HG03025 (cell line): Measurements from ENCODE around the gene RARA.
"Not testable (repeated sequence)": the region's sequence is repeated elsewhere in the genome, so short reads cannot be mapped to it uniquely, and the experiment has no call there.

Source experiments
- ATAC-seq: cut with Tn5 transposase; IDR thresholded peaks from one replicate; pipeline ENCODE4 v1.9.1; 2021; ENCODE audit warnings: mild to moderate bottlenecking, moderate library complexity; ENCODE audit not compliant: unreplicated experiment, low FRiP score

RARA gene

DNA sequence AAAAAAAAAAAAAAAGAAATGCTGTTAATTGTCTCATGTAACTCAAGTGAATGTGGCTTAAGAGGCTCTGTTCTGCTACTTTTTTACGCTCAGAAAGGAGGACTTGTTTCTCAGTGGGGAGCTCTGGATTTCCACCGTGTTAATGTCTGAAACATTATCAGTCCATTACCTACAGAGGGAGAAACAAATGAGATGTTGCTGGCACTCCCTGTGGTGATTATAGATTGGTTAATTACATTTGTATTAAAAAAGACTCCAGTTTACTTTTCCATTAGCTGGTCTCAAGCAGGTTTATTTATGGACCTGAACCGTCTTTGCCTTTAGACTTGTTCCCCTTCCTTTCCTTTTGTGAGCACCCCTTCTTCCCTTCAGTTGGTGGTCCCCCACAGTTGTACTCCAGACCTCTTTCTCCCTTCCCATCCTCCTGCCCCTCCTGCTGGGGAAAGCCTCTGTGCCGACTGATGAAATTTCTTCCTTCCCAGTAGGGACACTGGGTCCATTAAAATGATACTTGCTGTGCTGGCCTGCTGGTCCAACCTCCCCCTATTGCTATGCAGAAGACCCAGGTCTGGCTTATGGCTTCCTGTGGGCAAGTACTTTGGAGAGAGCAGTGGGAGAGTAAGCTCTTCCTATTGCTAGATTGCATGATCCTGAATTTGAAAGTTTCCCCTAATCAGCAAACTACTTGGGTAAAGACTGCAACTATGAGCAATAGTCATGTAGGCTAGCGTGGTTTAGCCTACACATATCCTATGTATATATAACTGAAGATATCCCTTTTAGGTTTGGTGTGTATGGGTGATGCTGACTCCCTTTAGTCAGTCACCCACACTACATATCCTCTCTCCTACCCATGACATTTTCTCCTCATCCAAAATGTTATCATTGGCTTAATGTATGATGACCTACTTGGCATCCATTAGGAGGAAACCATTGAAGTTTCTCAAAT is 13.2 kb upstream of the RARA start:
- no peak for ATAC-seq

DNA sequence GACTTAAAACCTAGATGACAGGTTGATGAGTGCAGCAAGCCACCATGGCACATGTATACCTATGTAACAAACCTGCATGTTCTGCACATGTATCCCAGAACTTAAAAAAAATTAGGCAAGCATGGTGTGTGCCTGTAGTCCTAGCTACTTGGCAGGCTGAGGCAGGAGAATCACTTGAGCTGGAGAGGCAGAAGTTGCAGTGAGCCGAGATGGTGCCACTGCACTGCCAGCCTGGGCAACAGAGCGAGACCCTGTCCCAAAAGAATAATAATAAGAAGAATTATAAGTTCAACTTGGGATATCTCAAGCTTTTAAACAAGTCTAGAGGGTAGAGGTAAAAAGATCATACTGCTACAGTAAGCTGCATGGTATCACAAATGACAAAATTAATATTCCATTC is 11.5 kb upstream of the RARA start:
- ATAC-seq, result no peak

DNA sequence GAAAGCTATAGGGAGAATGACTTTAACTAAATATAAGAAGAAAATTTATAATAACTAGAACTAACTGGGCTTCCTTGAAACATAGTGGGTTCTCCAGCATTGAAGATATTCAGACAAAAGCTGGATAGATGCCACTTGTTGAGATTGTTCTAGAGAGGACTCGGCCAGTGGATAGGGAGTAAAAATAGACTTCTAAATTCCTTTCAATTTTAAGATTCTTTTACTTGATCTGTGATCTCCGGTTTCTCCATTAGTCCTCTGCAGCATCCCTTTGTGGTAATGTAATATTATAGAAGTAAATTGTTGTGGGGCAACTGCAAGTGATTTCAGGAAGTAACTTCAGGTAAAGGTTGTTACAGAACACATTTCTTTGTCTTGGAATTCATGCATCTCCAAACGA is 10.3 kb upstream of the RARA start:
- no peak for ATAC-seq

DNA sequence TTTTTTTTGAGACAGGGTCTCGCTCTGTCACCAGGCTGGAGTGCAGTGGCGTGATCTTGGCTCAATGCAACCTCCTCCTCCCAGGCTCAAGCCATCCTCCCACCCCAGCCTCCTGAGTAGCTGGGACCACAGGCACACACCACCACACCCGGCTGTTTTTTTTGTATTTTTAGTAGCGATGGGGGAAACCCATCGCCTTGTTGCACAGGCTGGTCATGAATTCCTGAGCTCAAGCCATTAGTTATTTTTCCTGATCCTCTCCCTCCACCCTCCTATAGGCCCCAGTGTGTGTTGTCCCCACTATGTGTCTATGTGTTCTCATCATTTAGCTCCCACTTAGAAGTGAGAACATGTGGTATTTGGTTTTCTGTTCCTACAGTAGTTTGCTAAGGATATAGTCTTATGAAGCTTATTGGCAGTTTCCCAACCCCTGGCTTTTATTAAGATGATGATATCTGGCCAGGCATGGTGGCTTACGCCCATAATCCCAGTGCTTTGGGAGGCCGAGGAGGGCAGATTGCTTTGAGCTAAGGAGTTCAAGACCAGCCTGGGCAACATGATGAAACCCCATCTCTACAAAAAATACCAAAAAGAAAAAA is 9.7 kb upstream of the RARA start:
- not testable (repeated sequence) for ATAC-seq

DNA sequence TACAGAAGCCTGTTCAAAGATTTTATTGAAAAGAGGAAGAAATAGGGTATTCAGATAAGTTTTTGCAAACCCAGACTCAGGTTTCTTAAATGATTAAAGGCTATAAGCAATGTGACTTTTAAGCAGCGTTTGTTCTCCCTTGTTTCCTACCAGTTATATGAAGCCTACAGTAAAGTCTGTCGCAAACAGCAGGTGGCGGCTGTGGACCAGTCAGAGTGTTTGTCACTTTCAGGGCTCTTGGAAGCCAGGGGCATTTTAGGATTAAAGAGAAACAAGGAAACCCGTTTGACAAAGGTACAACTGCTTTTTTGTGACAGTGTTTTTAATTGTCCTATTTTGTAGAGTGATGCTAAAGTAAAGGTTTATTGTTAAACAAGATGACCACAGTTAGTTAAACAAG is 7.7 kb upstream of the RARA start:
- no peak for ATAC-seq

DNA sequence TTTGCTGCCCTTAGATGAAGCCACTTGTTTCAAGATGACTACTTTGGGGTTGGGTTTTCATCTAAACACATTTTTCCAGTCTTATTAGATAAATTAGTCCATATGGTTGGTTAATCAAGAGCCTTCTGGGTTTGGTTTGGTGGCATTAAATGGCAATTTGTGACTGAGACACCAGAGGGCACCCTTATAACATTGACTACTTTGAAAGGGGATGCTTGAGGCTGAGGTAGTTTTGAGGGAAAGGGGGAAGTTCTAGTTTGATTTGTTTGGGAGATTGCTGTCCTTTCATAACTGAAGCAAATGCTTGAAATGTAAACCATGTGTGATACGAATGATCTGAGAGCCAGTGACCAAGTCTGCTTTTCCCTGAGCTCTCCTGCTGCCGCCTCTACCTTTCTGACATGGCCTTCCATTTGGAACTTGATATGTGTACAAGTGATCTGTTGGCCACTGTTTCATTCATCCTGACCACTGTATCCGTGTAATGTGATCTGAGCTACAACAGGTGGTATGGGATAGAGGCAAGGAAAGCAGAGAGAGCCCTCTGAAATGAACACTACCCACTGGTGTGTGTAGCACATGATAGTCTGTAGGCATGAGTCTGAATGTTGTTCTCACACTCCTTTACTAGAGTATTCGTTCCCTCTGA is 5.8 kb upstream of the RARA start:
- ATAC-seq, result no peak

DNA sequence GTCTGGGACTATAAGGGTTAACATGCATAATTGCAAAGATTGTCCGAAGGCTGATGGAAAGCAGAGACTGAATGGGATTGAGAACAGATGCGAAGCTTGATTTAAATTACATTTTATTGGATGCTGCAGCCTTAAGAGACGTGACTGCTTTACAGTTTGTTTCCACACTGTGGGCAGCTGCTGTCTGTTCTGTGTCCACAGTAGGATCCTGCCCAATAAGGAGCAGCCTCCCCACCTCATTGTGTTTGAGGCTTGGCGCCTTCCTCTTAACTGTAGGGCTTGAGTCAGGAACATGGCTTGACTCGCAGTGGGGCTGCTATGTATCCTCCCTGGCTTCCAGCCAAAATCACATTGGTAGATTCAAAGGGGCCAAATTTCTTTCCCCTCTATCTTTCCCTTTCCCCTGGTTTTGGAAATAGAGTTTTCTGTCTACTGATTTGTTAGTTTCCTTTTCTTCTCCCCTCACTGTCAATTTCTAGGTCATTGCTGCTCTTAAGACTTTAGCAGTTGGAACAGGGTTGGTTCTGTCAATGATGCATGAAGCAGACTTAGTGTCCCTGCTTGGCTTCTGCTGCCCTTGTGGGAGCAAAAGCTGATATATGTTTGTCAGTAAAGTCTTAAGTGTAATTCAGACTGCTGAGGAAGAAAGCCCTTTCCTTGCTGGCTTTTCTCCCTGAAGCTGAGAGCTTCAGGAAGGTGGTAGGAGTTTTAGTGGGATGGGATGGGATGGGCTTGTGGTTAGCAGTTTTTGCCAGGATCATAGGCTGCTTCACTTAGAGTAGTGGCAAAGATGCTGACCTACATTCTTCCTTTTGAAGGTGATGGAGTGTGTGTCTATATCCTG is 5.0 kb upstream of the RARA start:
- ATAC-seq, result no peak

DNA sequence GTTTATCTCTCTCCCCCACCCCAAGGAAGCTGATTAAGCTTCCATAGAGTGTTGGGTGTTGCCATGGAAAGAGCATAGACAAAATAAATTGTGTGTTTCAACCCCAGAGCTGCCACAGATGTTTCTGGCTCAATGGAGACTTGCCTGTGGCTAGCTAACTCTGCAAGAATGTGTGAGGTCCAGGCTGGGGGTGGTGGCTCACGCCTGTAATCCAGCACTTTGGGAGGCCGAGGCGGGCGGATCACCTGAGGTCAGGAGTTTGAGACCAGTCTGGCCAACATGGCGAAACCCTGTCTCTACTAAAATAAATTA is 4.5 kb upstream of the RARA start:
- not testable (repeated sequence) for ATAC-seq

DNA sequence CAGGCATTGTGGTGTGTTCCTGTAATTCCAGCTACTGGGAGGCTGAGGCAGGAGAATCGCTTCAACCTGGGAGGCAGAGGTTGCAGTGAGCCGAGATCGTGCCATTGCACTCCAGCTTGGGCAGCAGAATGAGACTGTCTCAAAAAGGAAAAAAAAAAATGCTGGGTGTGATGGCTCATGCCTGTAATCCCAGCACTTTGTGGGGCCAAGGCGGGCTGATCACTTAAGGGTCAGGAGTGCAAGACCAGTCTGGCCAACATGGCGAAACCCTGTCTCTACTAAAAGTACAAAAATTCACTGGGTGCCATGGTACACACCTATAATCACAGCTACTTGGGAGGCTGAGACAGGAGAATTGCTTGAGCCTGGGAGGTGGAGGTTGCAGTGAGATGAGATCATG is 4.1 kb upstream of the RARA start:
- not testable (repeated sequence) for ATAC-seq

DNA sequence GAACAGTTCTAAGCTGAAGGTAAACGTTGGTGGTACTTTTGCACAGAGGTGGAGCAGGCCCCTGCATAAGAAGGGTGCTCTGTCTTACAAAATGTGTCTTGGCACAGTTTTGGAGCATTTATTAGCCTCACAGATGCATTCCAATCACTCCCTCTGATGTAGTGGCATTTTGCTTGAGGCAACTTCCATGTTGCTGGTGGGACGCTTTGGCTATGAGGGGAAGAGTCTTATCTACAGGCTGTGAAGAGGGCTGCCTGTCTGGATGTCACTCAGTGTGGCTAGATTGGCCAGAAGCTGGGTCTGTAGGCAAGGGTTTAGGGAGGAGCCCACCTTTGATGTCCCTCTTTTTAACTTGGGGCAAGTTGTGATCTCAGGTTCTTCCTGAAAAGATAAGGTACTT is 2.6 kb upstream of the RARA start:
- ATAC-seq, result no peak

DNA sequence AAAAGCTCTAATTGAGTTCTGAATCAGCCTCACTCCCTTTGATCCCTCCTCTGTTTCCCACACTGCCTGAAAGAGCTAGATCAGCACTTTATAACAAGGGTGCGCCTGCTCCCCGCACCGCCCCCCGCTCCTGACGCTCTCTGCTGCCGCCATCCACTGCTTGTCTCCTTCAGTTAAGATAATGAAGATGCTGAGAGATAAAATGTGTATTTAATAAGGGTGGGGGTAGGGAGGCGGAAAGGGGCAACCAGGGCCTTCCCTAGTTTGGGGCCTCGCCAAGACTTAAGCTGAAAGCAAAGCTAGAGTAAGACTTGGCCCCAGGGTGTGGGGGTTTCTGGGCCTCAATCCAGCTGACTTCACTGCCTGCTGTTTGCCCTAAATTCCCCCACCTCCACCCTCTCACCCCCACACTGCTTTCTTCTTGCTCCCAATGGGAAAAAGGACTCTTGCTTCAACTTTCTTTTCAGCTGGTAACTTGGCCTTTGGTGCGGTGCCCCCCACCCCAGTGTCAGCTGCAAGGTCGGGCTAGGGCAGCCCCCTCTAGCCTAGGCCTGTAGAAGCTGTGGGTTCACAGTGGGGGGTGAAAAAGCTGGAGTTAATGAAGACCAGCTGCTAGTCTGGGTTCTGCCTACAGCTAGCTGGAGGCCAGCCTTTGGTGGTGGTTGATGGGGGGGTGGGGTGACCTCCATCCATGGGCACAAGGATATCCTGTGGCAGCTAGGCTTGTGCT is 1.8 kb upstream of the RARA start:
- ATAC-seq, result no peak

DNA sequence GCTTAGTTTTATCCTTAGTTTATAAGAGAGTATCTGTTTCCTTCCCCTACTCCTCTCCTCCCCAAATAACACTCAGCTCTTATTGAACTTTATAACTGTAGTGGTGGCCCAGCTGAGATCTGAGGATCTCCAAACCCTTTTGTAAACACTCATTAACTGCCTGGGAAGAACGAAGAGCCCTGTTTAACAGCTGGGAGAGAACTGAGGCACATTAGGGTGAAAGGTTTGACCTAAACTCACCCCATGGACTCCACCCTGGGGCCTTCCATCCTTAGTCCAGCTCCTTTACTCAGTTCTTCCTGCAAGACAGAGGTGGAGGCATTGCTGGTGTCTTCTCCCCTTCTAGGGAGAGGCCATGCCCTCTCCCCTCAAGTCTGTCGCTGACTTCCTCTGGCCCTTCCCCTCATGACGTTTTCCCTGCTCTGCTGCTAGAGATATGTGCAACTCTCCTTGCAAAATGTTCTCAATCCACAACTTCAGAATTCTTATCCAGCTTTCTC is 1.2 kb upstream of the RARA start:
- ATAC-seq, result no peak

DNA sequence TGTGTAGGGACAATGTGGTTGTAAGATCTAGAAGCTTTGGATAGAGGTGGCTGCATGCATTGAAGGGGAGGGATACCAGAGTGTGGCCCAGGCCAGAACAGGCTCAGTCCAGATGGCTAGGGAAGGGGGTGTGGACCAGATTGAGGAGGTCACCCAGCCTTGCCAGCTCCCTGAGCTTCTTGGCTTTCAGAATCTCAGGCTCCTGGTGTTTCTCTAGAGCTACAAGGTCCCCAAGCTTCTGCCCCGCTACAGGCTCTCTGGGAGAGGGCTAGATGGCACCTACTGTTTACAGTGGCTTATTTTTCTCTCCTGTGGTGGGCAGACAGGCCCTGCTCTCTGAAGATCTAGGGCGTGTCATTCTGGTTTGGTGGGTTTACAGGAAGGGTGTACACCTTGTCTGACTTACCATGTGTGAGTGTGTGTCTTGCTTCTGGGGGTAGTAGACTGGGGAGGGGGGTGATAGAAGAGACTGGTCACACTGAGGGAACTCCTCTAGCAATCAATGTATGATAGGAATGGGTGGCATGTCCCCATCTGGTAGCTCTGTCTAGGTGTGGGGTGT is 1.1 kb downstream of the RARA start:
- no peak for ATAC-seq

DNA sequence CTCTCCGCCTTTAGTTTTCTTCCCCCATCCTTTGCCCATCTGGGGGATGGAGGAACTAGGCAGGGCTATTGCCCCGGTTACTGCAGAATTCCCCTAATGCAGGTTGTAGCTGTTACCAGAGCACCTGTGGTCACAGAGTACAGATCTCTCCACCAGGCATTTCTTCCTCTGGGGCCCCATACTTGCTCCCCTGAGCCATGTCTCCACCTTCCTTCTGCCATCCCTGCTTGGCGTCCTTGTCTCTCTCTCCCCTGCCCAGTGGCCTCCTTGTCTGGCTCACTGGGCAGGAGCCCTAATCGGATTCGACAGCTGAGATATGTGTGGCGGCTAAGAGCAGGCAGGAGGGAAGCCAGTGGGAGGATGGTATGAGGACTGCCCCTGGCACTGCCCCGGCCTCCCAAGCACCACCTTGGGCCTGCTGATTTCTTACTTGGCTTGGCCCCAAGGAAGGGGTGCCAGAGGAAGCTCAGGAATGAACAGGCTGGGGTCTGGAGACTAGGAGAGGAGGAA is 2.0 kb downstream of the RARA start:
- ATAC-seq, result no peak

DNA sequence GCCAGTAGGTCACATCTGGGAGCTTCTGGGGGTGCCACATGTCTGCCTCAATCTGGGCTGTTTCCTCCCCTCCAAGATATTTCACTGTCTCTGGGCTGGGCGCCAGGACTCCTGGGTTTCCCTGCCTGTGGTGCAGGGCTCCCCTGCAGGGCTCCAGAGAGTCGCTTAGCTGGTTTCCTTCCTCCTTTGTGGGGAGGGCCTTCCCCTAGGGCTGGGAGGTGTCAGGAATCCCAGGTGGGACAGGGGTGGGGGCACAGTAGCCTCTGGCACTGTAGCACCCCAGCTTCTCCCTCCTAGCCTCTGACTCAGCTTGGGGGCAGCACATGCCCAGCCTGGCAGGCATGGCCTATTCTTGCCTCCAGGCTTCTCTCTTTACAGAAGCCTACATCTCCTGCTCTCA is 2.6 kb downstream of the RARA start:
- ATAC-seq, result no peak

DNA sequence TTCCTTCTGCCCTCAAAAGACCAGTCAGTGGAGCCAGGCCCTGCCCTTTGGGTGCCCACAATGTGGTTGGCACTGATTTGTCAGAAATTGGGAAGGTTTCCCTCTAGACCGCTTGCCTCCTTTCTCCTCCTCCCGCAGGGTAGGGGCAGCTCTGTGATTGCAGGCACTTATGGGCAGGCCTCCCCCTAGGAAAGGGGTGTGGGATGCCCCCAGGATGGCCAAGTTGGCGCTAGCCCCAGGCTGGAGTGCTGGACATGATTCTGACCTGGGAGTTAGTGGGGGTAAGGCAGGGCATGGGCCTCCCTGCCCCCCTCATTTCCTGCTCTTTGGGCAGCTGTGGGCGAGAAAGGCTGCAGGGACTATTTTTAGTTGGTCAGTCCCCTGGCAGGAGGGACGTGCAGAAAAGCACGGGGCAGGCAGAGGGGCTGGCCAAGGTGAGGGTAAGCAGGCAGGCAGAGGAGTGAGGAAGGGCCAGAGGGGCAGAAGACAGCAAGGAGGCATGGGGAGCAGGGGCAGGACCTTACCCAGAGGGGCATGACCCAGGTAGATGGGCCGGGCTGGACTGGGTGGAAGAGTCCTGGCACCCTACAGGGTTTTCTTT is 3.3 kb downstream of the RARA start:
- no peak for ATAC-seq

DNA sequence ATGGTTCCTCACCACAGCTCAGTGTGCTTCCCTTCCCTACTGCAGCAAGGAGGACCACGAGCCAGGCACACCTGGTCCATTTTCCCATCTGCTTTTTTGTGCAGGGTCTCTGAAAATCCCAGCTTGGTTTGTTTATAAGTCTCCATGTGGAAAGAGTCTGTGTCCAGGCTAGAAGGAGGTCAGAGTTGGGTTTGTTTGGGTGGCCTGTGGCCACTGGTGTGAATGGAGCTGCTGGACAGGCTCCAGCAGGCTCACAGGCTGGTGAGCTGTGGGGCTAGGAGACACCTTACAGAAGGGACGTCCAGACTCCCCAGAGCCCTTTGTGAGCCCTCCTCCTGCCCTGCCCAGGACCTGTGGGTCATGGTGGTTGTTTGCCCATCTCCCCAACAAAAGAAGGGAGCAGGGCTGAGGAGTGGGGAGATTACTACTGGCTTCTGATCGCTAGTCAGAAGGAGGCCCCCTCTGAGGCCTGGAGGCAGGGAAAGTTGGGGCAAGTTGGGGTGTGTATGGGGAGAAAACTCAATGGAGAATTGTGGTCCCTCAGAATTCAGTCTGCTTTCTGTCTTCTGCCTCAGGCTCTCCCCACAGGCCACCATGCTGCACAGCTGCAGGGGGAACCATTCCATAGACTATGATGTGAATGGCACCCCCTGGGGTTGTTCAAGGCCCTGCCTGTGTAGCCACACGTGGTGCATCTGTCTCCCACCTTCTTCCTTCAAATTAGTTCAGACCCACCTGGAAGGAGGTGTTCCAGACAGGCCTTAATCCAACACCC is 4.1 kb downstream of the RARA start:
- no peak for ATAC-seq
